ENCODE results near the gene SPDYE17.
"Not testable (repeated sequence)": the region's sequence is repeated elsewhere in the genome, so short reads cannot be mapped to it uniquely, and the experiment has no call there.

SPDYE17 gene, protein sequence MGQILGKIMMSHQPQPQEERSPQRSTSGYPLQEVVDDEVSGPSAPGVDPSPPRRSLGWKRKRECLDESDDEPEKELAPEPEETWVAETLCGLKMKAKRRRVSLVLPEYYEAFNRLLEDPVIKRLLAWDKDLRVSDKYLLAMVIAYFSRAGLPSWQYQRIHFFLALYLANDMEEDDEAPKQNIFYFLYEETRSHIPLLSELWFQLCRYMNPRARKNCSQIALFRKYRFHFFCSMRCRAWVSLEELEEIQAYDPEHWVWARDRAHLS

DNA sequence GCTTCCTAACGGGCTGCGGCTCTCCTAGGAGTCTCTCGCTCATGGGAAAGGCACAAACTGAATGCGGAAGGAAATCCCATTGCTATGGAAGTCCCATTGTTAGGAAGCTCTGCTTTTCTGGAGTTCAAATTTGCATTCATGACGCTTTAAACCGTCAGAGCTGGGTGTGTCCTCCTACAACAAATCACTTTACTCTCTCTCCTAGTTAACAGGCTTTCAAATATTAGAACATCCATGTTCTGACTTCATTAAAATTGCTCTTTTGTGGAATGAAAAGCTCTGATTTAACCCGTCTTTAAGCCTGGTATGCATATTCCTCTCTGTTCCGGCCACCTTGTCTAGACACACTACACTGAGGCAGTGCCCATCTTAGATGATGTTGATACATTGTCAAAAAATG, at the start of gene SPDYE17:
TSS of gene SPDYE17 (minus strand) at position 101 of the 400 bp plus-strand sequence. CDS start 1,791 bp downstream, outside the sequence.
- not testable (repeated sequence) for DNase-seq

DNA sequence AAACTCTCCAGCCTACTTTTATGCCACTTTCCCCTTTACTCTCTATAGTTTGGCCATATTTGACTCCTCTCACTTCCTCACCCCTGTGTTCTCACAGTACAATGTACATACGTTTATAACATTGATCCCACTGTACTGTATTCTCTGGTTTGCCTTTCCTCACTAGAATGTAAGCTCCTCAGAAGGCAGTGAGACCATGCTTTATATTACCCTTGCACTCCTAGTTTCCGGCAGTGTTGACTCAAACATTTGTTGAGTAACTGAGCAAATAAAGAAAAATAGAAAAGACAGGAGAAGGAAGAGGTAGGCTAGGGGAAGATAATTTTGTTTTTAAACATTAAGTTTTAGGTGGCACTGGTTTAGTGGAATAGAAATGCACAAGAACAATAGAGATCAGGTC, 48.1 kb upstream of the SPDYE17 start:
- DNase-seq = not testable (repeated sequence)

DNA sequence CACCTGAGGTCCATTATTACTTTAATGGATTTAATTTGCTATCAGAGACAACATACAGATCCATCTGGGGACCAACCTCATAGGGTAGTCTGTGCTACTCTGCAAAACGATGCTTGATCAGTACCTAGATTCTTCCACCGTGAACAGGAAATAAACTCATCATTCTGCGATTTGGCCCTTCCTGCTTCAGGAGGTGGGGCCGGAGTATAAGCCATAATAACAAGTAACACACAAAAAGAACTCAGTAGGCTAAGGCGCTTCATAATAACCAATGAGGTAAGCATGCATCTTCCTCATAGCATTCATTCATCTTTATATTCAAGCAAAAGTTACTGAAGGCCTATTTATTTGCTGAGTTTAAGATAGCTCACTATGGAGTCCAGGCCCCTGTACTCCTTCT, 47.5 kb upstream of the SPDYE17 start:
- not testable (repeated sequence) for DNase-seq

DNA sequence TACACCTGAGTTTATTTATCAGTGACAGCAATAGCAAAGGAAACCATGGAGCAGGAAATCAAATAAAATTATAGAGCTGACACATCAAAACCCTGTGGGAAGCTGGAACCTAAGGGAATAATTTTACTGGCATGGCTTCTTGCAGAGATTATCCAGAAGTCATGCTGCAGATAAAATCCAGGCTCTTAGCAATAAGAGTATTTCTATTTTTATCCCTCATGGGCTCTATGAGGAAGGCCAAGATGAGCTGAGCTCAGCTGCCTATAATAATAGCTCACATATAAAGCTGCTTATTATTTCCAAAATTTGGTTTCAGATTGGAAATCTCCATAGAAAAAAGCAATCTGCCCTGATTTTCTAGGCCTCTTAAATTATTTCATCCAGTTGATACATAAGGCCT, 47.0 kb upstream of the SPDYE17 start:
- not testable (repeated sequence) for DNase-seq

DNA sequence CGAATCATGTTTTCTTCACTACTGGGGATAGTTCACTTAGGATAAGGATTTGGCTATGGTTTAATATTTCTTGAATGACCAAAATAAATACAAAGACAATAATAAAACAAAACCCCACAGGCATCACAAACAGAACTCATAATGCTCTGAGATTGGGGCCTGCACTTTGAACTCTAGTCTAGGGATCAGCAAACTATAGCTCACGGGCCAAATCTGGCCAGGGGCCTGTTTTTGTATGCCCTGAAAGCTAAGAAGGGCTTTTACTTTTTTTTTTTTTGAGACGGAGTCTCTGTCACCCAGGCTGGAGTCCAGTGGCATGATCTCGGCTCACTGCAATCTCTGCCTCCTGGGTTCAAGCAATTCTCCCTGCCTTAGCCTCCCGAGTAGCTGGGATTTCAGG, 44.9 kb upstream of the SPDYE17 start:
- not testable (repeated sequence) for DNase-seq

DNA sequence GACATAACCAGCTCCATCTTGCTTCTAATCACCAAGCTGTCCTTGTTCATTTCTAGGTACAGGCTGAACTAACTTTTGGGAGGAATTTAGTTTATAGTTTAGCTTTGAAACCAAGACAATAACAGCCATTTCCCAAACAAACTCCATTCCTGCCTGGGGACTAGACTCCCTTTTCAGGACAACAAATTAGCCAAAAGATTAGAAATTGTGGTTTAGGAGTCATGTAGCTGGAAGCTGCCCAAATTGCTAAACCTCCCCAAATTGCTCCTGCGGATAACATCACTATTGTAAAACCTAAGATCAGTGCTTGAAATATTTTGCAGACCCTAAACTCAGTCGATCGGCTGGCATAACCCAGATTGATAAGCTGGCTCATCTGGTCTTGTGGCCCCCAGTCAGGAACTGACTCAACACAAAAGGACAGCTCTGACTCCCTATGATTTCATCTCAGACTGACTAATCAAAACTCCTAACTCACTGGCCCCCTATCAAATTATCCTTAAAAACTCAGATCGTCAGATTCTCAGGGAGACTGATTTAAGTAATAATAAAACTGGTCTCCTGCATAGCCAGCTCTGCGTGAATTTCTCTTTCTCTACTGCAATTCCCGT, 42.7 kb upstream of the SPDYE17 start:
- not testable (repeated sequence) for DNase-seq

DNA sequence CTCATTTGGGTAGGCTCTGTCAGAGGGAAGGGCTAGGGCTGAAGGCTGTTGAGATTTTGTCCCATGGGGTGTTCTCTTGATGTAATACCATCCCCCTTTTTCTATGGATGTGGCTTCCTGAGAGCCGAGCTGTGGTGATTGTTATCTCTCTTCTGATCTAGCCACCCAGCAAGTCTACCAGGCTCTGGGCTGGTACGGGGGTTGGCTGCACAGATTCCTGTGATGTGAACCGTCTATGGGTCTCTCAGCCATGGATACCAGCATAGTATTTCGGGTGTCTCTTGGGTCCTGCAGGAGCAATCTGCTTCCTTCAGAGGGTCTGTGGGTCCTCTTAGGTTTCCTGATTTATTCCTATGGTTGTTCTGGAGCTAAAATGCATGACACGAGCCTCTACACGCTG, 38.9 kb upstream of the SPDYE17 start:
- not testable (repeated sequence) for DNase-seq

DNA sequence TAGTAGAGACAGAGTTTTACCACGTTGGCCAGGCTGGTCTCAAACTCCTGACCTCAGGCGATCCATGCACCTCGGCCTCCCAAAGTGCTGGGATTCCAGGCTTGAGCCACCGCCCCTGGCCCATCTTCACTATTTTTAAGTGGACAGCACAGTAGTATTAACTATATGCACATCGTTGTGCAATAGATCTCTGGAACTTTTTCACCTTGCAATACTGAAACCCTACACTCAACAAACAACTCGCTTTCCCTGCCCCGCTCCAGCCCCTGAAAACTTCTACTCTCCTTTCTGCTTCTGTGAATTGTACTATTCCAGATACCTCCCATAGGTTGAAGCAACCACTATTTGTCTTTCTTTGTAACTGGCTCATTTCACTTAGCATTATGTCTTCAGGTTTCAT, 33.7 kb upstream of the SPDYE17 start:
- not testable (repeated sequence) for DNase-seq

DNA sequence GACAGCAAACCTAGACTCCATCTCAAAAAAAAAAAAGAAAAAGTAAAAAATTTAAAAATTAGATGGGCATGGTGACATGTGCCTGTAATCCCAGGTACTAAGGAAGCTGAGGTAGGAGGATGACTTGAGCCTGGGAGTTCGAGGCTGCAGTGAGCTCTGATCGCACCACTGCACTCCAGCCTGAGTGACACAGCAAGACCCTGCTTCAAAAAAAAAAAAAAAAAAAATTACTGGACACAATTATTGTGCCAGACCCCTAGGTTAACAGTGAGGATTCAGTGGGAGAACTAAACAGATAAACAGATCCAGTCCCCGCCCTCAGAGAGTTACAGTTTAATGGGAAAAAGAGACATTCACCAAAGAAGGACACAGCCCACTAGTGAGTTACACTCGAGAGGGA, 31.6 kb upstream of the SPDYE17 start:
- not testable (repeated sequence) for DNase-seq

DNA sequence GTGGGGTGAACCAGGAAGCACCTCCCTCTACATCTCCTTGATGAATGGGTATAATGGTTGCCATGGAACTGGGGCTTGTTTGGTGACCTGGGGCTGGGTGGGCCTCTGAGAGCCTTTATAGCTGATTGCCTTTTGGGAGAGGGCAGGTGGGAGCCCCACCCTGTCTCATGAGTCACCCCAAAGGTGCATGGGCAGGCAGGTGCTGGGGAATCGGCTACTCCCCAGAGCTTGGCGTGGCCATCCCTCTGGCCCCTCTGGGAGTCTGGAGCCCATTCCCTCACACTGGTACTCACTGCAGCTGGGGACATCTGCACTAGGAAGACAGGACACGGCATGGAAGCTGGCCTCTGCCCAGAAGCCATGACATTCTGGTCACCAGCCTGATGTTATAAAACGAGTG, 30.4 kb upstream of the SPDYE17 start, which contains the start of gene SPDYE18:
TSS of gene SPDYE18 (minus strand) at position 2 of the 400 bp plus-strand sequence. CDS start 2,046 bp downstream, outside the sequence.
- not testable (repeated sequence) for DNase-seq

DNA sequence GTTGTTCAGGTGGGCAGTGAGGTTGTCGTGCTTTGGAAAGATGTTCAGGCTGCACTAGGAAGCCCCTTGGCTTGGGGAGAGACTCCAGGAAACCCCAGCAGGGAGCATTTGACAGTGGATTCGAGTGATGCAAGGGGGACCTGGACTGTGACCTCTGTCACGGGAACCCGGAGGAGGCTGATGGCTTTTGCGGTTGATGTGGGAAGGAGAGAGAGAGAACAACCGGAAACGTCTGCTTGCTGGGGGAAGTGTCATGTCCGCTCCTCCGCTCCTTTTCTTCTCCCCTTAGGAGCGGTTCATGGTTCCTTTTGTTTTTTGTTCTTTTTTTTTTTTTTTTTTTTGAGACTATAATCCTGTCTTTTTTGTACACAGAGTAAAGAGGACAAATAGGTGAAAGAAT, 5.8 kb downstream of the SPDYE17 start:
- DNase-seq = not testable (repeated sequence)

DNA sequence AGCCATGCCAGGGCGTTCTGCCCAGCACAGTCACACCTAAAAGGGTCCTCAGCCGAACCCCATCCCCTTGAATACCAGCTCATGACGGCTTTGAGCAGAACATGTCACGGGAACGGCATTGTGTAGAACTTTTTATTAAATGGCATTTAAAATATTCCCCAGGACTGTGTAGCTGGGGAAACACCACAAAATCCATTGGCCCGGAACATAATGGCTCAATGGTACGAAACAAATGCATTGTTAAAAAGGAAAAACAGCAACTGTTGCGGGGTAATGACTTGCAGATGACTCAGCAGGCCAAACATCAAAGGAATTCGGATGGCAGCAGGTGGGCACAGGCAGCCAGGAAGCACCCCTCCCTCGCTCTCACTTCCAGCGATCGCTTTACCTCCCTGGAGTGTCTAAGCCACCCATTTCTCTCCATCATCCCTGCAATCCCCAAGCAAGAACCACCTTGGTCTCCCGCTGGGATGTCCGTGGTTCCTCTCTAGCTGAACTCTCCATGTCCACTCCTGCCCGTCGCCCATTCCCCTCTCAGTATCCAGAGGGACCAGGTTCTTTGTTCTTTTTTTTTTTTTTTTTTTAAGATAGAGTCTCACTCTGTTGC, 22.0 kb downstream of the SPDYE17 start:
- DNase-seq = not testable (repeated sequence)

DNA sequence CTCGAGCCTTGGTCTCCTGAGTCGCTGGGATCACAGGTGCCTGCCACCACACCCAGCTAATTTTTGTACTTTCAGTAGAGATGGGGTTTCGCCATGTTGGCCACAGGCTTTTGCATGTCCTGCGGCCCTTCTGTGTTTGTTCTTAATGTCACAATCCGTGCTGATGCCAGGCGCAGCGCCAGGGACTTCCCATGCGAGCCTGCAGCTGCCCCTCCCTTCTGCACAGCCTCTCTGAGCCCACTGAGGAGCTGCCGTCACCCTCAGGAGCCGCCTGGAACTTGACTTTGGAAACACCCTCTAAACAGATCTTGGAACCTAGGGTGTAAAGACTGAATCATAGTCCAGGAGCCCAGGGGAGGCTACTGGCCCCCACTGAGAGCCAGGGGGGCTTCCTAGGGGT, 24.2 kb downstream of the SPDYE17 start:
- DNase-seq = not testable (repeated sequence)

DNA sequence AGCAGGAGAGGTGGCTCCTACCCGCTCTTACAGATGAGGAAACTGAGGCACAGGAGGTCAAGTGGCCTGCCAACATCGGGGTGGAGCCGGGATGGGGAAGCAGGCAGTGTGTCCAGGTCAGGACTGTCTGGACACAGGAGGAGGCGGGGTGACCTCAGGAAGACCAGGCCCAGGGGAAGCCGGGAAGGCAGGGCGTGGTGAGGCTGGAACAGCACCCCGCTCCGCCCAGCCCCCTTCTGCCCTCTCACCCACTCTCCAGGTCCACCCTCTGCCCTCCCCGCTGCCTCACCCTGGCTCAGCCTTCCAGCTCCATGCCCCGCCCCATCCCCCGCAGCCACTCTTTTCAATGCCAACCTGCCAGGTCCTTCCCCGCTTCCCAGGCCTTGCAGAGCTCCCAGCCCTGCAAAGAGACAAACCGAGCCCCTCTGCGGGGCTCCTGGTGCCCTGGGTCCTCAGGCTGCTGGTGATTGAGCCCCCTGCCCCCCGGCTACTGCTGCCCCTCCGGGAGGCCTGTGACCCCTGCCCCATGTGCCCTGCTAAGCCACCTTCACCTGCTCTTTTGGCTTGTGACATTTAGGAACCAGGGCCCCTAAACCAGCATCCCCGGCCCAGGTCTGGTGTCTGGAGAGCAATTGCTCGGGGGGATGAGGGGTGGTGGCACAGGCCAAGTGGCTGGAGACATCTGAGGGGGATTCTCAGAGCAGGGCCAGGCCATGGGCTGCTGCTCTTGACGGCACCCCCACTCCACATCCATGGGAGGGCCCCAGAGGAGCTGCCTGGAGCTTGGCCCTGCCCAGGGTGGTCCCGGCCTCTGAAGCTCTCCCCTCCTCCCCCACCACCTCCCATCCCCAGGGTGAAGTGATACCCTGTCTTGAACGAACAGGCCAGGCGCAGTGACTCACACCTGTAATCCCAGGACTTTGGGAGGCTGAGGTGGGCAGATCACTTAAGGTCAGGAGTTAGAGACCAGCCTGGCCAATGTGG, 25.7 kb downstream of the SPDYE17 start:
- DNase-seq = not testable (repeated sequence)

DNA sequence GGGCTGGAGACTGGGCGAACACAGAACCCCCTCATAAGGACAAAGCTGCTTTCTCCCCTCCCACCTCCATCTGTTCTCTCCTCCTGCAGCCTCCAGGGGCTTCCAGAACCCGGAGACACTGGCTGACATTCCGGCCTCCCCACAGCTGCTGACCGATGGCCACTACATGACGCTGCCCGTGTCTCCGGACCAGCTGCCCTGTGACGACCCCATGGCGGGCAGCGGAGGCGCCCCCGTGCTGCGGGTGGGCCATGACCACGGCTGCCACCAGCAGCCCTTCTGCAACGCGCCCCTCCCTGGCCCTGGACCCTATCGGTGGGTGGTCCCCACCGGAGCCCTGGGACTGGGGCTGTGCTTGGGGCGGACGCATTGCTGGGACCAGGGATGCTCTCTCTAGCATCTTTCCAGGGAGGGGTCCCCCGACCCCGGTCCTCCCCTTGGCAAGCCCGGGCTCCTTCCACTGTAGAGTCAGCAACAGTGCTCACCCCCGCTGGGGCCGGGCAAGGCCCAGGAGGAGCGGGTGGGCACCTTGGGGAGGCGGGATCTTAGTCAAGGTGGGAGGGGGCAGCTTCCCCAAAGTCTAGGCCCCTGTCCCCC, 26.6 kb downstream of the SPDYE17 start:
- not testable (repeated sequence) for DNase-seq

DNA sequence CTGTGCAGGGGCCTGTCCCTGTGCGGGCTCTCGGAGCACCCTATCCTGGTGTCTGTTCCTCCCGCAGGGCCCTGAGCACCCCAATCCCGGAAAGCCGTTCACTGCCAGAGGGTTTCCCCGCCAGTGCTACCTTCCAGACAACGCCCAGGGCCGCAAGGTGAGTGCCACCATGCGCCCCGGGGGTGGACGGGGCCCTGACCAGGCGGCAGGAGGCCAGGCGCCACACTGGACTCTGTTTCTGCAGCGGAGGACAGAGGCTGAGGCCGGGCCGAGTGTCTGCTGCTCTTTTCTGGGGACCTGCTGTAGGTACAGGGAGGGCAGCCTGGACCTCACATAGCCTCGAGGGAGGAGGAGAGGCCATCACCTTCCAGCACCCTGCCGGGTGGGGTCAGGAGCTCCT, 28.0 kb downstream of the SPDYE17 start:
- DNase-seq = not testable (repeated sequence)

DNA sequence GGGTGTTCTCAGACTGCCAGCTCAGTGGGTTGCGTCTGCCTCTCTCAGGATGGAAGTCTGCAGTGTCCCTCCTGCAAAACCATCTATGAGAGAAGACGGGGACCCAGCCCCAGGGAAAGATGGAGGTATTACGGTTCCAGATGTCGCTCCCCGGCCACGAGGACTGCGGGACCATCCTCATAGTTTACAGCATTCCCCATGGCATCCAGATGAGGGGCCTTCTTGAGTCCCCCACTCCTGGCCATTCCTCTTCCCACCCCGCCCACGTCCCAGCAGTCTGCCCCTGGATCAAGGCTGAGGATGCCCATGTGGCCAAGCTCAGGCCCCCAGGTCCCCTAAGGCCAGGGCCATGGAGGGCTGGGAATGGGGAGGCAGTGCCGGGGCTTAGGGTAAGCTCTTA, 28.9 kb downstream of the SPDYE17 start:
- DNase-seq = not testable (repeated sequence)

DNA sequence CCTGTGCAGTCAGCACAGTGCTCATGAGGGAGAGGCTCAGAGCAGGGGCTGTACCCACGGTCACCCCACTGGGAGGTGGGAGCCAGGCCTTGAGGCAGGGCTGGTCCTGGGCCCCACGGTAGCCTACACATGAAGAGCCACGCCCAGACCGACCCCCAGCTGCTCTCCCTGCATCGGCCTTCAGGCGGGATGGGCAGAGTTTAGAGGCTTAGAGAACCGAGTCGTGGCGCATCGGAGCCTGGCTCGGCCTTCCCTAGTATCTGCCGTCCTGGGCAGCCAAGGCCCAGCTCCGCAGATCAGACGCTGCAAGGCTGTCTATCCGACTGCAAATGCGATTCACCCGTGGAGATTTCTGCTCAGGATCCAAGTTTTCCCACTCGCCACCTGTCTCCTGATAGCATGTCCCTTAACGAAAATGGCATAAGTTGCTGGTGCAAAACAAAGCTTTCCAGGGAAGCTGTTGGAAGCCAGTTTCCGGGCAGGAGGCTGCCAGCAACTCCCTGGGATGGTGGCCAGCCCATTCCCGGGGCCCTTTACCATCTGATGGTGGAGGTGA, 29.4 kb downstream of the SPDYE17 start:
- not testable (repeated sequence) for DNase-seq

DNA sequence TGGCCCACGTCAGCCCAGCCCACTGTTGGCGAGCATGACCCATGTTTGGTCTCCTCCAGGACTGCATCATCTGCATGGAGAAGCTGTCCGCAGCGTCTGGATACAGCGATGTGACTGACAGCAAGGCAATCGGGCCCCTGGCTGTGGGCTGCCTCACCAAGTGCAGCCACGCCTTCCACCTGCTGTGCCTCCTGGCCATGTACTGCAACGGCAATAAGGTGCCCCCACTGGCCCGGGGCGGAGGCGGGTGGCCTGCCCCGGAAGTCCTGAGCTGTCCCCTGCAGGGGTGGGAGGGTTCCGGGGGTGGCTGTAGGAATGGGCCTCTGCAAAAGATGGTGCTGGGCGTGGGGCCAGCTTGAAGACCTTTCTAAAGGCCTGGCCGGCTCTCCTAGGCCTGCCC, 30.1 kb downstream of the SPDYE17 start:
- not testable (repeated sequence) for DNase-seq

DNA sequence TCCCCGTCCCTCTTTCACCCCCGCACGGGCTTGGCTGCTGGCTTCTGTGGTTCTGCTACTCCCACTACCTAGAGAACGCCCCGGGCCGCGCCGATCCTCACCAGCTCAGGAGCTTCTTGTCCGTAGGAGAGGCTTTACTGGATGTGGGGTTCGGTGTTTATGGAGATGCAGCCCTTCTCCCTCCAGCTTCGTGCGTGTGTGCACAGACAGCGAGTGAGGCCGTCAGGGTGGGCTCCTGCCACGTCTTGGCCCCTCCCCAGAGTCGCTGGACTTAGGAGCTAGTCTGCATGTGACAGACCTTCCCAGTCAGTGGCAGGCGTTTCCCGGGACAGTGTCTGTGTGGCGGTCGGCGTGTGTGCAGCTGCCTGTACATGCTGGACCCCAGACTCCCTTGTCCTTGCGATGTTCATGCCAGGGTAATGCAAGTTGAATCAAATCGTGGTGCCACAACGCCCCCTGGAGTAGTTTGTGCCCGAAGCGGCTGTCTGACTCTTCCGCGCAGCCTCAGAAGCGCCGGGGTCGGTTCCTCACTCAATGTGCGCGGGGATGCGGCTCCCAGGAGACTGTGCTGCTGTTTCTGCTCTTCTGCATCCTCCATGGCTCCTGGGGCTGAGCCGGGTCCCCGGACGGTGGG, 32.6 kb downstream of the SPDYE17 start:
- not testable (repeated sequence) for DNase-seq

DNA sequence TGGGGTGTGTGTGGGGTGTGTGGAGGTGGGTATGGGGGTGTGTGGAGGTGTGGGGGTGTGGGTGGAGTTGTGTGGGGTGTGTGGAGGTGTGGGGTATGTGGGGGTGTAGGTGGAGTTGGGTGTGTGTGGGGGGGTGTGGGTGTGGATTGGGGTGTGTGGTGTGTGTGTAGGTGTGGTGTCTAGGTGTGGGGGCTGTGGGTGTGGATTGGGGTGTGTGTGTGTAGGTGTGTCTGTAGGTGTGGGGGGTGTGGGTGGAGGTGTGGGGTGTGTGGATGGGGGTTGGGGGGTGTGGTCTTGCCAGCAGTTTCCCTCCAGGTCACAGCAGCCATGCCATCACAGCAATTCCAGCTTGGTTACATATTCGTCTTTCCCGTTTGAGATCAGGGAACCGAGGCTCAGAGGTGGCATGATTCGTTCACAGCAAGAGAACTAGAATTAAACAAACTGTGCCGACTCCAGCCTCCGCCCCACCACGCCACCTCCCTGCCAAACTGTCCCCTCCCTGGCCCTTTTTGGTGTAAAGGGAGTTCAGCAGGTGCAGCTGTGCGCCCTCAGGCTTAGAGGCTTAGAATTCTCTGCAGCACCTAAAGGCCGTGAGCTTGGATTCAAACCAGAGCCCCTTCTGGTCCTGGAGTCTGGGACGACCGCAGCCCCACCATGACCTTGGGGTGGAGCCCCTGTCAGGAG, 33.3 kb downstream of the SPDYE17 start:
- DNase-seq = not testable (repeated sequence)
